ENCODE measurements around the gene VPS13D.

The VPS13D gene

DNA sequence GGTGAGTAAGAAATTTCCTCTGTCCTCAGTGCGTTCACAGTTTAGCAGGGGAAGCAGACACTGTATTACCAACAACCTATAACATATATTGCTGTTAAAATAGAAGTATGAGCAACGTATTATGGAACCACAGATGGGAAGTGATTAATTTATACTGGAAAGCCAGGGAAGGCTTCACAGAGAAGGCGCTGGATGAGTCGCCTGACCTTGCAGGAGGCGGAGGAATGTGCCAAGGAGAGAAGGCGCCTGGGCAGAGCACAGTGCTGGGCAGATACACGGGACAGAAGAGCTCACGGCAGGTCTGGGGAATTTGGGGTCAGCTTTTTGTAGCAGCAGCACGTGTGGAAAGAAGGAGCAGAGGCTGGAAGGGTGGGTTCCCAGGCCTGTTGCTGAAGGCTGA, 271.8 kb downstream of the VPS13D start:
- H3K4me2 ChIP-seq (ENCODE audit: low read length): no peak overlapping the region

DNA sequence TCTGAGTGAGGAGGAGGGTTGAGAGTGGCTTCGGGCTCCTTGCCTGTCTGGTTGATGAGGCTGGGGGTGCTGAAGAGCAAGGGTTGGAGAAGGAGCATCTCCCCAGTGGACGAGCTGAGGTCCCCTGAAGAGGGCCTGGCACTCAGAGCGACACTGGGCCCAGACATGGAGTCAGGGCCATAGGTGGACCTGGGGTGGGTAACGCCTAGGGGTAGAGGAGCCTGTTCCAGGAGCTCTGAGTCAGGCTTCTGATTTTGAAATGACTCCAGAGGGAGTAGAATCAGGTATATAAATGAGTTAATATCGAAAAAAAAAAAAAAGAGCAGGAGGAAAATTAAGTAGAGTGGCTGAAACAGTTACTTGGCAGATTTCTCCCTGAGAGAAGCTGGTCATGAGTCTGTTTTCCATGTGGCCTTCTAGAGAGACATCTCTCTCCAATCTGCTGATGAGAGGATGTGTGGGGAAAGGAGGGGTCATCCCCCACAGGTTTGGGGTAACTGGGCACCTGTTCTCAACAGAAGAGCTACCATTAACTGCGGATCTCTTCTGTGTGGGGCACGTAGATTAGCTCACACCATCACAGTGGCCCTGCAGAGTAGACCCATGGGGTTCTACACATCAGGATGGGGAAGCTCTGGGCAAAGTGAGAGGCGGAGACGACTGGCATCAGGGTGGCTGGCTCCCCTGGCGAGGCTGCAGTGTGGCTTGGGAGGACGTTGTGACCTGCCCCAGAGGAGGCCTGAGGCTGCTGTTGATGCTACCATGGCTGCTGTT, 272.7 kb downstream of the VPS13D start:
- Histone ChIP-seq H3F3A (ENCODE audit: control insufficient read depth, insufficient read depth) (no peaks in the 10 kb centered on the region), H4K20me1 (ENCODE audit: control insufficient read depth, insufficient read depth, low read depth, low read length) (no peaks in the 10 kb centered on the region), H3K36me3 (ENCODE audit: control insufficient read depth, low read length) (no peaks in the 10 kb centered on the region), H3K9me2 (replicated peaks; ENCODE audit: control insufficient read depth, low read length) (no peaks in the 10 kb centered on the region), H3K4me2 (ENCODE audit: low read length) (no peak overlapping the region), H3K27me3 (ENCODE audit: control insufficient read depth, low read length) (no peaks in the 10 kb centered on the region), H3K4me1 (ENCODE audit: control insufficient read depth, low read length) (no peaks in the 10 kb centered on the region), H3K4me3 (ENCODE audit: low read length) (no peak overlapping the region), H3K79me2 (ENCODE audit: control insufficient read depth, low read length) (no peaks in the 10 kb centered on the region), H3K9me3 (ENCODE audit: control insufficient read depth, insufficient read depth, low read length) (no peaks in the 10 kb centered on the region), H3K27ac (ENCODE audit: low read depth, low read length) (no peak overlapping the region)
- TF ChIP-seq, protein P1, sequence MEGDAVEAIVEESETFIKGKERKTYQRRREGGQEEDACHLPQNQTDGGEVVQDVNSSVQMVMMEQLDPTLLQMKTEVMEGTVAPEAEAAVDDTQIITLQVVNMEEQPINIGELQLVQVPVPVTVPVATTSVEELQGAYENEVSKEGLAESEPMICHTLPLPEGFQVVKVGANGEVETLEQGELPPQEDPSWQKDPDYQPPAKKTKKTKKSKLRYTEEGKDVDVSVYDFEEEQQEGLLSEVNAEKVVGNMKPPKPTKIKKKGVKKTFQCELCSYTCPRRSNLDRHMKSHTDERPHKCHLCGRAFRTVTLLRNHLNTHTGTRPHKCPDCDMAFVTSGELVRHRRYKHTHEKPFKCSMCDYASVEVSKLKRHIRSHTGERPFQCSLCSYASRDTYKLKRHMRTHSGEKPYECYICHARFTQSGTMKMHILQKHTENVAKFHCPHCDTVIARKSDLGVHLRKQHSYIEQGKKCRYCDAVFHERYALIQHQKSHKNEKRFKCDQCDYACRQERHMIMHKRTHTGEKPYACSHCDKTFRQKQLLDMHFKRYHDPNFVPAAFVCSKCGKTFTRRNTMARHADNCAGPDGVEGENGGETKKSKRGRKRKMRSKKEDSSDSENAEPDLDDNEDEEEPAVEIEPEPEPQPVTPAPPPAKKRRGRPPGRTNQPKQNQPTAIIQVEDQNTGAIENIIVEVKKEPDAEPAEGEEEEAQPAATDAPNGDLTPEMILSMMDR (IDR thresholded peaks at IDR 0.05; ENCODE audit: low read depth, low read length, poor library complexity, severe bottlenecking): no peak
- no peak for TF ChIP-seq EZH2phosphoT487 (IDR thresholded peaks at IDR 0.05; ENCODE audit: borderline replicate concordance, low read length)

More for the DNA sequence above, 271.8 kb downstream of the VPS13D start:
- no peak overlapping the region for H3K27ac ChIP-seq (ENCODE audit: low read depth, low read length)
- H3K4me1 ChIP-seq (ENCODE audit: control insufficient read depth, low read length): no peaks in the 10 kb centered on the region
- H3F3A ChIP-seq (ENCODE audit: control insufficient read depth, insufficient read depth): no peaks in the 10 kb centered on the region
- H3K36me3 ChIP-seq (ENCODE audit: control insufficient read depth, low read length): no peaks in the 10 kb centered on the region
- TF ChIP-seq, protein P1 (IDR thresholded peaks at IDR 0.05; ENCODE audit: low read depth, low read length, poor library complexity, severe bottlenecking): no peak
- no peak for TF ChIP-seq EZH2phosphoT487 (IDR thresholded peaks at IDR 0.05; ENCODE audit: borderline replicate concordance, low read length)
- no peaks in the 10 kb centered on the region for H3K79me2 ChIP-seq (ENCODE audit: control insufficient read depth, low read length)
- H4K20me1 ChIP-seq (ENCODE audit: control insufficient read depth, insufficient read depth, low read depth, low read length): no peaks in the 10 kb centered on the region
- H3K27me3 ChIP-seq (ENCODE audit: control insufficient read depth, low read length): no peaks in the 10 kb centered on the region
- no peaks in the 10 kb centered on the region for H3K9me2 ChIP-seq (replicated peaks; ENCODE audit: control insufficient read depth, low read length)
- H3K9me3 ChIP-seq (ENCODE audit: control insufficient read depth, insufficient read depth, low read length): no peaks in the 10 kb centered on the region
- H3K4me3 ChIP-seq (ENCODE audit: low read length): no peak overlapping the region

DNA sequence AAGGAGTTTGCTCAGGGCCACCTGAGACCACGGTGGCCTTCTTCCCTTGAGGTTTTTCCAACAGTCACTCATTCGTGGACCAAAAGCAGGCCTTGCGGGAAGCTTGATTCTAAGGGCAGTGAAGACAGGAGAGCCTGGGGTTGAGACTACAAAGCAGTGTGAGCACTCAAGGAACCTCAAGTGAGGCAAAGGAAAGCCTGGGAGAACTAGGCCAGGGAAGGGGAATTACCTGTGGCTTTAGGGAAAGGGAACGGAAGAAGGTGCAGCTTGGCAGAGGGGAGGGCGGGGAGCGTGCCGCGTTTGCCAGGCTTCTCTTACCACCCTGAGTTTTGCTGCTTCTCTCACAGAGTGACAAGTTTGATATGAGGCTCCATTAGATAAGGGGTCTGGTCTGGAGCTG, 273.9 kb downstream of the VPS13D start:
- Histone ChIP-seq H3K79me2 (ENCODE audit: control insufficient read depth, low read length) (no peaks in the 10 kb centered on the region), H3K4me2 (ENCODE audit: low read length) (no peak overlapping the region), H3F3A (ENCODE audit: control insufficient read depth, insufficient read depth) (no peaks in the 10 kb centered on the region), H3K36me3 (ENCODE audit: control insufficient read depth, low read length) (no peaks in the 10 kb centered on the region), H3K27me3 (ENCODE audit: control insufficient read depth, low read length) (no peaks in the 10 kb centered on the region), H3K9me3 (ENCODE audit: control insufficient read depth, insufficient read depth, low read length) (no peaks in the 10 kb centered on the region), H3K9me2 (replicated peaks; ENCODE audit: control insufficient read depth, low read length) (no peaks in the 10 kb centered on the region), H3K4me3 (ENCODE audit: low read length) (no peak overlapping the region), H4K20me1 (ENCODE audit: control insufficient read depth, insufficient read depth, low read depth, low read length) (no peaks in the 10 kb centered on the region), H3K27ac (ENCODE audit: low read depth, low read length) (no peak overlapping the region), H3K4me1 (ENCODE audit: control insufficient read depth, low read length) (no peaks in the 10 kb centered on the region)
- TF ChIP-seq, protein P1 (IDR thresholded peaks at IDR 0.05; ENCODE audit: low read depth, low read length, poor library complexity, severe bottlenecking): no peak
- no peak for TF ChIP-seq EZH2phosphoT487 (IDR thresholded peaks at IDR 0.05; ENCODE audit: borderline replicate concordance, low read length)

Data from DOHH2 (cell line).